Adipose tissue (tissue), 3 donors: ENCODE results near the gene PRIMPOL. TPM values are rescaled to one million over a fixed set of nuclear protein-coding genes. Genes with fewer than 3 reads are reported as not detected.
"Not testable (repeated sequence)": the region's sequence is repeated elsewhere in the genome, so short reads cannot be mapped to it uniquely, and the experiment has no call there.

ENCODE experiments used
- H3K27ac ChIP-seq: one replicate; pipeline ENCODE4 v1.5.1; 2013; ENCODE audit warnings: low read depth, low read length
- WGBS, 3 donors: extraction: QIAGEN DNeasy Blood & Tissue Kit; methylation state at CpG; one replicate each; pipeline ENCODE4 v1.1.7; 2013; 5-methylcytosine and 5-hydroxymethylcytosine counted together
- polyA plus RNA-seq, 3 donors: library from polyadenylated mRNA; stranded (reverse); fragments of 200-250 nt; gene quantifications; one replicate each; pipeline ENCODE4 v1.2.3, GENCODE V29; 2013
- donor health status: healthy with polysubstance abuse.
- donor health status: Bipolar disorder and iron deficiency.
- donor health status: healthy.

Gene PRIMPOL
- polyA plus RNA-seq: 10 to 100 TPM in 1 of 3 donors, 1 to 10 TPM in 2; 5.2 to 17.0 (median 6.4) TPM

GRCh38 chr4:184649026-184649970, at the start of gene PRIMPOL, which contains the start of gene CASP3:
PRIMPOL (plus strand) TSS chr4:184649738; CDS start chr4:184657141, 7,403 bp downstream.
CASP3 (minus strand) TSS chr4:184649447; CDS start chr4:184638453, 10,994 bp downstream.
- WGBS, 3 donors: 1% methylated on average over 57 to 89 of the region's 90 CpGs
- peak within 1 kb of the TSS; percentile 98 for H3K27ac ChIP-seq

- WGBS, 3 donors: 76 to 80% (median 78%) methylated on average over 8 of the region's 8 CpGs
- not testable (repeated sequence) for H3K27ac ChIP-seq
Measured at GRCh38 chr4:184600982-184601381, 48.6 kb upstream of the PRIMPOL start.

DNA sequence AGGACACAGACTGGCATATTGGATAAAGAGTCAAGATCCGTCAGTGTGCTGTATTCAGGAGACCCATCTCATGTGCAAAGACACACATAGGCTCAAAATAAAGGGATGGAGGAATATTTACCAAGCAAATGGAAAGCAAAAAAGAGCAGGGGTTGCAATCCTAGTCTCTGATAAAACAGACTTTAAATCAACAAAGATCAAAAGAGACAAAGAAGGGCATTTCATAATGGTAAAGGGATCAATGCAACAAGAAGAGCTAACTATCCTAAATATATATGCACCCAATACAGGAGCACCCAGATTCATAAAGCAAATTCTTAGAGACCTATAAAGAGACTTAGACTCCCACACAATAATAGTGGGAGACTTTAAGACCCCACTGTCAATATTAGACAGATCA, 46.7 kb upstream of the PRIMPOL start:
- WGBS, 3 donors: 0% methylated on average over 1 of the region's 1 CpG
- H3K27ac ChIP-seq: not testable (repeated sequence)

- not testable (repeated sequence) for H3K27ac ChIP-seq
- 86 to 99% (median 91%) methylated on average over 2 of the region's 2 CpGs for WGBS, 3 donors
Measured at GRCh38 chr4:184607429-184607828, 42.1 kb upstream of the PRIMPOL start.

DNA sequence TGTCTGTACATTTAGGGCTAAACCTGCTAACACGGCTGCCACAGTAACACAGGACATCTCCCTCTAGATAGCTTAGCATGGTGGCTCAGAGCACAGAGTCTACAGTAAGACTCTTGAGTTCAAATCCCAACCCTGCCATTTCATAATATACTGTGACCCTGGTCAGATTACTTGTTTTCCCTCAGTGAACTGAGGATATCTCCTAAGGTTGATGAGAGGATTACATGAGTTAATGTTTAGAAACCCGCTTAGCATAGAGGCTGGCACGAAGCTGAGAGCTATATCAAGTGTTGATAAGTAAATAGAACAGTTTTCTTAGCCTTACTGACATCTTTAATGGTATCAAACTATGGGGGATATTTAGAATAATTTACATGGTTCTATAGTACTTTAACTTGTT, 37.5 kb upstream of the PRIMPOL start:
- 54 to 90% (median 84%) methylated on average over 3 of the region's 3 CpGs for WGBS, 3 donors
- H3K27ac ChIP-seq: no peak overlapping the region

DNA sequence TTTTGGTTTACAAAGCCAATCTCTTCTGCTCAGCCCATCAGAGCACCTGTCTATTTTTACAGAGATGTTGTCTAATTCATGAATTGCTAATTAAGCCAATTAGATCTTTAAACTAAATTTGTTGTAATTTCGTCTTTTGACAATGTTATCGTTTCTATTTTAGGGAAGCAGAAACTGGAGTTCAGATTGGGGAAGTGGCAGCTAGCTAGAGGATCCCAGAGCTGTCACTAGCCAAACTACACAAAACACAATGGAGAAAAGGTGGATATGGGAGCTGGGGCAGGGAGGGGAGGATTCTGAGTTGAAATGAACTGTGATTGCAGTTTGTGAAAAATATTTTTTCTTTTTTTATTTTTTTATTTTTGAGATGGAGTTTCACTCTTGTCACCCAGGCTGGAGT, 36.1 kb upstream of the PRIMPOL start:
- 50 to 99% (median 92%) methylated on average over 2 of the region's 2 CpGs for WGBS, 3 donors
- no peak overlapping the region for H3K27ac ChIP-seq

- no peak overlapping the region for H3K27ac ChIP-seq
- 92 to 96% (median 95%) methylated on average over 3 of the region's 3 CpGs for WGBS, 3 donors
Measured at GRCh38 chr4:184614509-184614908, 35.0 kb upstream of the PRIMPOL start.

- 75 to 88% (median 82%) methylated on average over 2 of the region's 2 CpGs for WGBS, 3 donors
- not testable (repeated sequence) for H3K27ac ChIP-seq
Measured at GRCh38 chr4:184616168-184616567, 33.4 kb upstream of the PRIMPOL start.

DNA sequence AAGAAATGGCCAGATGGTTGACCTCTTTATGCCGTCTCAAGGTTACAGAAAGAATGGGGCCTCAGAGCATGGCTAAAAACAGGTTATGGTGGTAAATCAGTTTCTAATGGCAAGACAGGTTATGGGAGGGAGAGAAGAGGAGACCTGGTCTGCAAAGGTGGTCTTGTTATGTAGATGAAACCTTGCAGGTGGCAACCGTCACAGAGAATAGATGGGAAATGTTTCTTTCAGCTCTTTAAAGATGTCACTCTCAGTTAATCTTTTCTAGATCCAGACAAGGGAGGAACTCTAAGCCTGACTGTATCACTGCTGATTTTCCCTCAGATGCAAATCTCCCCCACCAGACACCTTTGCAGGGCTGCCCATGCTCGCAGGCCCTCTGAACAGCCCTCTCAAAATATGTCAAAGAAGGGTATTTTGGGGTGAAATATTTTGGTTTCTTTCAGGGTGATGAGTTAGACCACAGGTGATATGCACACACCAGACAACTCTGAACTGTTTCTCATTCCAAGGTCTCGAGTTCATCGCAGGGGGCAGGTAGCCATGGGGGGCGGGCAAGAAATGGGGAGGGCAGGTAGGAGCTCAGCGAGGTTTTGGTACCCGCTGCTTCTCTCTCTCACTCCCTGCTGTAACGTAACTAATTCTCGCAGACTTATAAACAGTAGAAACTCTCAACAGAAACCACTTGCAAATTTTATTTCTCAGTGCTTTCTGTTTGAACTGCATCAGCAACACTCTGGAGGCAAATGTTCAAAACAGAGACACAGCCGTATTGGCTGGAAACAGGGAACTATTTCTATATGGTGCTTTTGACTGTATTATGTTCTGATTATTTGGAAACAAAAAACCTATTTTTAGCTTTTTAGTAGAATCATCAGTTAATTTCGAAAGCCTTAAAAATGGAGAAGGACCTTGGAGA, 32.6 kb upstream of the PRIMPOL start:
- WGBS, 3 donors: 77 to 83% (median 79%) methylated on average over 12 of the region's 12 CpGs
- no peak overlapping the region for H3K27ac ChIP-seq

DNA sequence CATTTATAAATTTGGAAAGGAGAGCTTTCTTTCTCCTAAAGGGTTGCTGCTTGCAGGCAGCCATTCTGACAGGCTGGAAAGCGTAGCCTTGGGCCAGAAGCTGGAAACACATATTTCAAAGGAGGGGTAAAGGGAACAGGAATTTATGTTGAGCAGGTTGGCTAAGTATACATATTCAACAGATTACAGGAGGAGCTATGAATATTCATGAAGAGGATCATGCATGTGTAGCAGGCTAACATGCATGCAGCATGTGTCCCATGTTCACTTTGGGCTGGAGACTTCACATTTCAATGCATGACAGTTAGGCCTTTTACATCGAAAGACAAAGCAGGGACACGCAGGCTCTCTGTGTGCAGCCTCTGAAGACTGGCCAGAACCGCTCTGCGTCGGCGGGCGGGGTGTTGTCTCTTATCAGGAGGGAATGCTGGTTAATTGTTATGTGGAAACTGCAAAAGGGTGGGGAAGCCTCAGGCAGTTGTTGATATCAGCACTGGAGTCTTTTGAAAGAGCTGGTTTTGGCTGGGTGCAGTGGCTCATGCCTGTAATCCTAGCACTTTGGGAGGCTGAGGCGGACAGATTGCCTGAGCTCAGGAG, 31.8 kb upstream of the PRIMPOL start:
- no peak overlapping the region for H3K27ac ChIP-seq
- WGBS, 3 donors: 68 to 80% (median 73%) methylated on average over 9 of the region's 9 CpGs

- 77 to 93% (median 83%) methylated on average over 11 of the region's 11 CpGs for WGBS, 3 donors
- no peak overlapping the region for H3K27ac ChIP-seq
Measured at GRCh38 chr4:184620212-184620867, 29.2 kb upstream of the PRIMPOL start.

- WGBS, 3 donors: 69 to 85% (median 82%) methylated on average over 3 of the region's 3 CpGs
Measured at GRCh38 chr4:184621518-184621917, 28.0 kb upstream of the PRIMPOL start.

DNA sequence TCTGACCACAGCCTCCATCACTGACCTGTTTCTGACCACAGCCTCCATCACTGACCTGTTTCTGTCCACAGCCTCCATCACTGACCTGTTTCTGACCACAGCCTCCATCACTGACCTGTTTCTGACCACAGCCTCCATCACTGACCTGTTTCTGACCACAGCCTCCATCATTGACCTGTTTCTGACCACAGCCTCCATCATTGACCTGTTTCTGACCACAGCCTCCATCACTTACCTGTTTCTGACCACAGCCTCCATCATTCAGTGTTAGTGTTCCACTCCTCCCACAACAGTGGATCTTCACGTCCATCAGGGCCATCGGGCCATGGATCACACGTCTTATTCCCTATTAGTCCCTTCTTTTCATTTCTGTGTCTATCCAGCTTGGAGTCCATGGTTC, 25.0 kb upstream of the PRIMPOL start:
- not testable (repeated sequence) for H3K27ac ChIP-seq
- WGBS, 3 donors: 97 to 99% (median 98%) methylated on average over 3 of the region's 3 CpGs

More at GRCh38 chr4:184621518-184621917, 28.0 kb upstream of the PRIMPOL start:
- no peak overlapping the region for H3K27ac ChIP-seq

GRCh38 chr4:184624972-184625554, 24.5 kb upstream of the PRIMPOL start:
- no peak overlapping the region for H3K27ac ChIP-seq
- 90 to 93% (median 92%) methylated on average over 7 of the region's 7 CpGs for WGBS, 3 donors

GRCh38 chr4:184625783-184626596, 23.5 kb upstream of the PRIMPOL start:
- WGBS, 3 donors: 77 to 87% (median 86%) methylated on average over 11 of the region's 11 CpGs
- not testable (repeated sequence) for H3K27ac ChIP-seq

GRCh38 chr4:184628103-184628502, 21.4 kb upstream of the PRIMPOL start:
- H3K27ac ChIP-seq: no peak overlapping the region
- WGBS, 3 donors: 97 to 99% (median 98%) methylated on average over 4 of the region's 4 CpGs

GRCh38 chr4:184632842-184633241, 16.7 kb upstream of the PRIMPOL start:
- no peak overlapping the region for H3K27ac ChIP-seq
- 86 to 91% (median 88%) methylated on average over 1 of the region's 1 CpG for WGBS, 3 donors
